Measurements from ENCODE around the gene ZNF793. TPM values are rescaled to one million over a fixed set of nuclear protein-coding genes. Genes with fewer than 3 reads are reported as not detected.

Gene ZNF793
- total RNA-seq = 2.7 and 7.0 TPM in 2 replicates

GRCh38 chr19:37506387-37507166 is at the start of gene ZNF793:
Gene ZNF793, plus strand, starts transcription at chr19:37506939. Its CDS starts 16,501 bp downstream, at chr19:37523440.

GRCh38 chr19:37466798-37467607 is 39.7 kb upstream of the ZNF793 start, which contains the start of gene ZNF569:
Gene ZNF569, minus strand, starts transcription at chr19:37467444. Its CDS starts 22,523 bp downstream, at chr19:37444921.

DNA sequence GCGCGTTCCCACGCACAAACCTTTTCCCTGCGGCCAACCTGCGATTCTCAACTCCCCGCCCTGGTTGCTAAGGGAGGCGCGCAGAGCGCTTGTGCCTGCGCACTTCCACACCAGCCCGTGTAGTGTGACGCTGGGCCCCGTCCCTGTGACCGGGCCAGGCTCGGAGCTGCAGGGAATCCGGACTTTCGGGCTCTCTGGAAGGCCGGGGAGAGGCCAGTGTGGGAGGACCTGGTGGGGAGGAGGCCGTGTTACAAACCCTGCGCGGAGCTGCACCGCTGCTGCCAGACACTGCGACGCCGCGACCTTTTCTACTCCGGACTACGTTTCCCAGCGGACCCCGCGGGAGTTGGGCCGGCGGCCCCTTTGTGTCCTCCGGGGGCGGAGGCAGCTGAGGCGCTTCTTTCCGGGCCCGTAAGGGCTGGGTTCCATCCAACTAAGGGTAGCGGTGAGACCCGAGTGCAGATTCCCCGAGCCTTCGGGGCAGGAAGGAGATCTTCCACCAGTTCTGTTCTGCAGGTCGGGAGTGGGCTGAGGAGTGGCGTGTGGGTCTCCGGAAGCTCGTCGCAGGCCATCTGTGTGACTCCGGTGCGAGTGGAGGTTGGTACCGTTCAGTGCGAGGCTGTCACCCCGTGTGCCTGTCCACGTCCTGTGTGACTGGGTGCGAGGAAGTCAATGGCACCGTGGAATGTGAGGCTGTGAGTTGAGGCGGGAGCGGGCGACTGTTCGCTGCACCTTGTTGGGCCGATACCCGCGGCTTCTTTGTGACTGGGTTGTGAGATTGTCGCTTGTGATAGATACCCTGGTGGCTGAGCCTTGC is 37.6 kb upstream of the ZNF793 start, which contains the start of gene ZNF570:
Gene ZNF570 (plus strand): TSS at position 396 of the 817 bp plus-strand sequence. CDS start 999 bp downstream, outside the sequence.

Other genes starting within 250 kb of the ZNF793 start
- gene ZNF527, start 135.8 kb upstream of the ZNF793 start, total RNA-seq = 4.1 and 6.6 TPM in 2 replicates
- 5.1 and 6.2 TPM in 2 replicates for gene ZNF569, start 39.5 kb upstream of the ZNF793 start, total RNA-seq
- gene ZNF570, start 37.6 kb upstream of the ZNF793 start, total RNA-seq = 5.8 and 8.8 TPM in 2 replicates
- gene ZNF571, start 87.9 kb downstream of the ZNF793 start, total RNA-seq = 5.8 and 7.9 TPM in 2 replicates
- under 0.01 and 0.43 TPM in 2 replicates for gene ZNF540, start 87.9 kb downstream of the ZNF793 start, total RNA-seq
- gene ZFP30, start 148.5 kb downstream of the ZNF793 start, total RNA-seq = 17.1 and 26.5 TPM in 2 replicates
- gene ZNF607, start 212.8 kb downstream of the ZNF793 start, total RNA-seq = 5.5 and 10.5 TPM in 2 replicates